ENCODE data around the gene ITPR1. TPM values are rescaled to one million over a fixed set of nuclear protein-coding genes. Genes with fewer than 3 reads are reported as not detected.

The ITPR1 gene
- total RNA-seq, 4 donors from 2014 or later, result 58.8 to 67.2 (median 63.1) TPM

- TF ChIP-seq, protein P1, sequence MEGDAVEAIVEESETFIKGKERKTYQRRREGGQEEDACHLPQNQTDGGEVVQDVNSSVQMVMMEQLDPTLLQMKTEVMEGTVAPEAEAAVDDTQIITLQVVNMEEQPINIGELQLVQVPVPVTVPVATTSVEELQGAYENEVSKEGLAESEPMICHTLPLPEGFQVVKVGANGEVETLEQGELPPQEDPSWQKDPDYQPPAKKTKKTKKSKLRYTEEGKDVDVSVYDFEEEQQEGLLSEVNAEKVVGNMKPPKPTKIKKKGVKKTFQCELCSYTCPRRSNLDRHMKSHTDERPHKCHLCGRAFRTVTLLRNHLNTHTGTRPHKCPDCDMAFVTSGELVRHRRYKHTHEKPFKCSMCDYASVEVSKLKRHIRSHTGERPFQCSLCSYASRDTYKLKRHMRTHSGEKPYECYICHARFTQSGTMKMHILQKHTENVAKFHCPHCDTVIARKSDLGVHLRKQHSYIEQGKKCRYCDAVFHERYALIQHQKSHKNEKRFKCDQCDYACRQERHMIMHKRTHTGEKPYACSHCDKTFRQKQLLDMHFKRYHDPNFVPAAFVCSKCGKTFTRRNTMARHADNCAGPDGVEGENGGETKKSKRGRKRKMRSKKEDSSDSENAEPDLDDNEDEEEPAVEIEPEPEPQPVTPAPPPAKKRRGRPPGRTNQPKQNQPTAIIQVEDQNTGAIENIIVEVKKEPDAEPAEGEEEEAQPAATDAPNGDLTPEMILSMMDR (IDR thresholded peaks at IDR 0.05; ENCODE audit: low read depth), result no peak
Measured at GRCh38 chr3:4836516-4836915, 343.4 kb downstream of the ITPR1 start.

DNA sequence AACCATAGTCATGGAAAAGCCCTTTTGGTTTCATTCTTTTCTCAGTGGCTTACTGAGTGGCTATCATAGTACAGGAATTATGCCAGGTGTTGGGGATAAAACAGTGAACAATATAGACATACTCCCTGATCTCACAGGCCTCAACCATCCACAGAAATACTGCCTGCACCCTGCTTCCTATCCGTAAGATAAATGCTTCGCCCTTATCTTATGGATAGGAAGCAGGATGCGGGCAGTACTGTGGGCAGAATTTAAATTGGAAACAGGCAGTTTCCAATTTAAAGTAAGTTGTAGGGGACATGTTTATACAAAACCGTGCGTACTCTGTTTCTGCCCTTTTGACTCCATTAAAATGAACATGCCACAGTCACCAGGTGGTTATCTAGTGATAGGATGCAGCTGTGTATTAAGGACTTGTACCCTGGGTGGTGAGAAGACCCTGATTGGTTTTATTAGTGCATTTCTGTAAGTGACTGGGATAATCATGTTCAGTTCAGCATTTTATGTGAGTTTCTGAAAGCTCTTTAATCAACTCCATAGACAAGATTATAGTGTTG is 344.3 kb downstream of the ITPR1 start:
- TF ChIP-seq, protein P1 (IDR thresholded peaks at IDR 0.05; ENCODE audit: low read depth), result no peak

- TF ChIP-seq, protein P1 (IDR thresholded peaks at IDR 0.05; ENCODE audit: low read depth), result no peak
Measured at GRCh38 chr3:4838621-4839022, 345.5 kb downstream of the ITPR1 start.

- TF ChIP-seq, protein P1 (IDR thresholded peaks at IDR 0.05; ENCODE audit: low read depth), result no peak
Measured at GRCh38 chr3:4839278-4839677, 346.1 kb downstream of the ITPR1 start.

GRCh38 chr3:4841225-4841624 is 348.1 kb downstream of the ITPR1 start:
- TF ChIP-seq, protein P1 (IDR thresholded peaks at IDR 0.05; ENCODE audit: low read depth), result no peak

- TF ChIP-seq, protein P1 (IDR thresholded peaks at IDR 0.05; ENCODE audit: low read depth), result no peak
Measured at GRCh38 chr3:4841776-4842440, 348.8 kb downstream of the ITPR1 start.

- TF ChIP-seq, protein P1 (IDR thresholded peaks at IDR 0.05; ENCODE audit: low read depth), result no peak
Measured at GRCh38 chr3:4843619-4844018, 350.5 kb downstream of the ITPR1 start.

Data from subcutaneous adipose tissue (tissue), 4 donors.